ENCODE results near the gene MYRFL.

GRCh38 chr12:69846976-69847375, 21.9 kb downstream of the MYRFL start:
- no peak for TF ChIP-seq POLR2A (IDR thresholded peaks at IDR 0.05)
- no peak for TF ChIP-seq CTCF (IDR thresholded peaks at IDR 0.05)
